Stimulated activated CD8-positive, alpha-beta memory T cell treated with anti-CD3 and anti-CD28 coated beads, Interleukin-2, amount 100 ng/mL, for 48 hours (primary cell): ENCODE results near the gene SENP5.

Experiments used
- DNase-seq, 2 donors: peaks; one replicate each; pipeline ENCODE4 v3.0.0-alpha.2; 2020; ENCODE audit warnings: low read depth in 2 of 2

SENP5 gene

GRCh38 chr3:196889844-196890708 is 22.4 kb downstream of the SENP5 start:
- no peak for DNase-seq

- DNase-seq = no peak
Observed at GRCh38 chr3:196894557-196895295, 27.0 kb downstream of the SENP5 start.

- DNase-seq = no peak
Observed at GRCh38 chr3:196896229-196896628, 28.5 kb downstream of the SENP5 start.

GRCh38 chr3:196901768-196902167 is 34.0 kb downstream of the SENP5 start:
- no peak for DNase-seq

- no peak for DNase-seq
Observed at GRCh38 chr3:196902296-196902695, 34.6 kb downstream of the SENP5 start.

GRCh38 chr3:196903740-196904139 is 36.0 kb downstream of the SENP5 start:
- no peak for DNase-seq

- DNase-seq = no peak
Observed at GRCh38 chr3:196914866-196915265, 47.1 kb downstream of the SENP5 start.

- no peak for DNase-seq
Observed at GRCh38 chr3:196915375-196915774, 47.7 kb downstream of the SENP5 start.

GRCh38 chr3:196916221-196916620 is 48.5 kb downstream of the SENP5 start:
- no peak for DNase-seq

GRCh38 chr3:196916995-196917394 is 49.3 kb downstream of the SENP5 start:
- DNase-seq = no peak

GRCh38 chr3:196918968-196919367 is 51.2 kb downstream of the SENP5 start:
- DNase-seq = no peak

GRCh38 chr3:196920733-196921132 is 53.0 kb downstream of the SENP5 start:
- DNase-seq = no peak

- no peak for DNase-seq
Observed at GRCh38 chr3:196927571-196928453, 60.1 kb downstream of the SENP5 start.

GRCh38 chr3:196931157-196931556 is 63.4 kb downstream of the SENP5 start:
- DNase-seq = no peak

- DNase-seq = no peak
Observed at GRCh38 chr3:196931828-196932587, 64.3 kb downstream of the SENP5 start.

- no peak for DNase-seq
Observed at GRCh38 chr3:196932600-196932999, 64.9 kb downstream of the SENP5 start.

- DNase-seq = no peak
Observed at GRCh38 chr3:196936288-196936687, 68.6 kb downstream of the SENP5 start.

- no peak for DNase-seq
Observed at GRCh38 chr3:196938124-196938523, 70.4 kb downstream of the SENP5 start.

GRCh38 chr3:196938576-196938975 is 70.9 kb downstream of the SENP5 start:
- DNase-seq = no peak

- peak; percentile 38 to 55 for DNase-seq
Observed at GRCh38 chr3:196941729-196942225, 74.1 kb downstream of the SENP5 start.
